Tibial nerve (tissue), 4 donors: Measurements from ENCODE around the gene IQCN. TPM values are rescaled to one million over a fixed set of nuclear protein-coding genes. Genes with fewer than 3 reads are reported as not detected.

Source experiments
- DNase-seq, 2 donors: peaks; one replicate each; pipeline ENCODE4 v3.0.0-alpha.2; 2019; ENCODE audit warnings: low spot score in 2 of 2
- H3K27ac ChIP-seq, 4 donors: fragments of 200-600 bp; sonication (generic) in 3 of 4; one replicate each; pipeline ENCODE4 v1.5.1; 2017 to 2019; ENCODE audit warnings: mild to moderate bottlenecking in 1 of 4
- H3K27me3 ChIP-seq, 2 donors: fragments of 200-600 bp; sonication (generic) in 1 of 2; one replicate each; pipeline versions ENCODE4 v1.5.1 to v1.6.0; 2017 to 2019
- H3K36me3 ChIP-seq, 3 donors: fragments of 200-600 bp; sonication (generic); one replicate each; pipeline ENCODE4 v1.5.1; 2018 to 2019
- H3K4me1 ChIP-seq, 4 donors: fragments of 200-600 bp; sonication (generic) in 3 of 4; one replicate each; pipeline ENCODE4 v1.5.1; 2017 to 2019
- H3K4me3 ChIP-seq, 4 donors: fragments of 200-600 bp; sonication (generic) in 3 of 4; one replicate each; pipeline ENCODE4 v1.5.1; 2017 to 2019; ENCODE audit warnings: mild to moderate bottlenecking in 1 of 4, moderate library complexity in 1 of 4
- H3K9me3 ChIP-seq, 4 donors: fragments of 200-600 bp; sonication (generic) in 3 of 4; one replicate each; pipeline ENCODE4 v1.5.1; 2017 to 2019
- EP300 ChIP-seq, 2 donors: sonication (generic); formaldehyde crosslinking; IDR thresholded peaks; one replicate each; pipeline ENCODE4 v1.6.1; 2017; ENCODE audit warnings: antibody characterized with exemption in 2 of 2, mild to moderate bottlenecking in 1 of 2
- POLR2A ChIP-seq, 2 donors: fragments of 450-650 bp; IDR thresholded peaks; one replicate each; pipeline ENCODE4 v1.6.1; 2017; ENCODE audit warnings: antibody characterized with exemption in 2 of 2, mild to moderate bottlenecking in 2 of 2, moderate library complexity in 2 of 2
- WGBS, 2 donors: methylation state at CpG; one replicate each; pipeline ENCODE4 v1.1.5; 2018; 5-methylcytosine and 5-hydroxymethylcytosine counted together
- total RNA-seq, 4 donors: library from RNA; depleted of rRNA; stranded (reverse); fragments of >200 nt; gene quantifications; one replicate each; pipeline ENCODE4 v1.1.0, GENCODE V29; 2016
- TF ChIP-seq, protein P1 (sequence below), 5 experiments: fragments of 200-600 bp in 3 of 5; fragments of 450-650 bp in 2 of 5; sonication (generic) in 3 of 5; IDR thresholded peaks; one replicate each; pipeline ENCODE4 v1.5.1; 2016 to 2019; ENCODE audit warnings: antibody characterized with exemption in 5 of 5, mild to moderate bottlenecking in 3 of 5, moderate library complexity in 2 of 5

Gene IQCN
- total RNA-seq, 4 donors from 2014 or later, result 2.3 to 11.4 (median 8.2) TPM

DNA sequence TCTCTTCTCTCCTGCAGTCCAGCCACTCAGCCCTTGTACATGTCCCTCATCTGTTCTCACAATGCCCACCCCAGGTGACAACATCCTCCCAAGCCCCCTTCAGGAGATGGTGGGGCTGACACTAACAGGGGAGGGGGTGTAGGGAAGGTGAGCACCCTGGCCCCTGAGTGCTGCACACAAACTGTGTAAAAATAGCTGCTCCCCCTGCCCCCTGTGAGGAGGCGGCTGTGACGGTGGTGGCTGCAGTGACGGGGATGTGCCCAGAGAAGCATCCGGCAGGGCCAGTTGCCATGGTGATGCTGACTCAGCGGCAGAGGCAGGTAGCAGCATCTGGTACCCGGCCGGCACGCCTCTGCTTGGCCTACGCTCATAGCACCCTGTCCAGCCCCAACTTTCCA is 20.2 kb upstream of the IQCN start:
- DNase-seq, result no peak
- peak overlapping the region; percentile 96 to 100 (median 98) for H3K27ac ChIP-seq
- H3K4me3 ChIP-seq, result no peak overlapping the region
- H3K27me3 ChIP-seq, result no peaks in the 10 kb centered on the region
- 56% methylated on average over 9 of the region's 9 CpGs; no CpG with 5 or more reads in 1 of the 2 donors for WGBS, 2 donors
- no peaks in the 10 kb centered on the region for H3K9me3 ChIP-seq
- no peaks in the 10 kb centered on the region for H3K36me3 ChIP-seq
- H3K4me1 ChIP-seq, result peaks cover 0 to 39% (median 24%) of the 10 kb centered on the region in 4 donors
- TF ChIP-seq, protein P1, sequence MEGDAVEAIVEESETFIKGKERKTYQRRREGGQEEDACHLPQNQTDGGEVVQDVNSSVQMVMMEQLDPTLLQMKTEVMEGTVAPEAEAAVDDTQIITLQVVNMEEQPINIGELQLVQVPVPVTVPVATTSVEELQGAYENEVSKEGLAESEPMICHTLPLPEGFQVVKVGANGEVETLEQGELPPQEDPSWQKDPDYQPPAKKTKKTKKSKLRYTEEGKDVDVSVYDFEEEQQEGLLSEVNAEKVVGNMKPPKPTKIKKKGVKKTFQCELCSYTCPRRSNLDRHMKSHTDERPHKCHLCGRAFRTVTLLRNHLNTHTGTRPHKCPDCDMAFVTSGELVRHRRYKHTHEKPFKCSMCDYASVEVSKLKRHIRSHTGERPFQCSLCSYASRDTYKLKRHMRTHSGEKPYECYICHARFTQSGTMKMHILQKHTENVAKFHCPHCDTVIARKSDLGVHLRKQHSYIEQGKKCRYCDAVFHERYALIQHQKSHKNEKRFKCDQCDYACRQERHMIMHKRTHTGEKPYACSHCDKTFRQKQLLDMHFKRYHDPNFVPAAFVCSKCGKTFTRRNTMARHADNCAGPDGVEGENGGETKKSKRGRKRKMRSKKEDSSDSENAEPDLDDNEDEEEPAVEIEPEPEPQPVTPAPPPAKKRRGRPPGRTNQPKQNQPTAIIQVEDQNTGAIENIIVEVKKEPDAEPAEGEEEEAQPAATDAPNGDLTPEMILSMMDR (IDR thresholded peaks at IDR 0.05), result no peak
- TF ChIP-seq EP300 (IDR thresholded peaks at IDR 0.05), result no peak
- no peak for TF ChIP-seq POLR2A (IDR thresholded peaks at IDR 0.05)

DNA sequence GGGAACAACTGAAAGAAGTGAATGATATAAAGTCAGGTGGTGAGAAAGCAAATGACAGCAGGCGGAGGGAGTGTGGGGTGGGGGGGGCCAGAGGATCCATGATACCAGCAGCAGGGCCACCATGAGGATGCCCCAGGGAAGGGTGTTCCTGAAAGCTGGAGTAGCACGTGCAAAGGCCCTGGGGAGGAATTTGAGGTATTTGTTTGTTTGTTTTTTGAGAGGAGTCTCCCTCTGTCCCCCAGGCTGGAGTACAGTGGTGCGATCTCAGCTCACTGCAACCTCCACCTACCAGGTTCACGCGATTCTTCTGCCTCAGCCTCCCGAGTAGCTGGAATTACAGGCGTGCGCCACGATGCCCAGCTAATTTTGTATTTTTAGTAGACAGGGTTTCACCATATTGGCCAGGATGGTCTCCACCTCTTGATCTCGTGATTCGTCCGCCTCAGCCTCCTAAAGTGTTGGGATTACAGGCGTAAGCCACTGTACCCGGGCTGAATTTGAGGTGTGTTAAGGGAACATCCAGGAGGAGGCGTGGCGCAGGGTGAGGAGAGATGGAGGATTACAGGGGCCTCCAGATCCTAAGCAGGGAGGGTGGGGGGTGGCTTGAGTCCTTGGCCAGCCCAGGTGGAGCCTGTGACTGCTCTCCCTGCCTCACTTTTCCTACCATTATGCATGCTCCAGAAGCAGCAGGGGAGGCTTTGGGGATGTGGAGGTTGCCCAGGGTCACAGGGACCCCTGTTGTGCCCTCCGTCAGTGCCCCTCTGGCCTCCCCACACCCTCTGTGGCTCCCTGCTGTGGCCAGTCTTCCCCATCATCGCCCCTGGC is 19.6 kb upstream of the IQCN start:
- Histone ChIP-seq H3K27ac (peak overlapping the region; percentile 96 to 100 (median 98)), H3K27me3 (no peaks in the 10 kb centered on the region), H3K4me1 (peaks cover 0 to 39% (median 24%) of the 10 kb centered on the region in 4 donors), H3K4me3 (peak overlapping the region in 1 of 4 donors; percentile 77), H3K9me3 (no peaks in the 10 kb centered on the region), H3K36me3 (no peaks in the 10 kb centered on the region)
- 50 to 60% methylated on average over 18 of the region's 18 CpGs for WGBS, 2 donors
- no peak for DNase-seq
- TF ChIP-seq EP300 (IDR thresholded peaks at IDR 0.05) (no peak), POLR2A (IDR thresholded peaks at IDR 0.05) (no peak)
- TF ChIP-seq, protein P1 (IDR thresholded peaks at IDR 0.05), result no peak

DNA sequence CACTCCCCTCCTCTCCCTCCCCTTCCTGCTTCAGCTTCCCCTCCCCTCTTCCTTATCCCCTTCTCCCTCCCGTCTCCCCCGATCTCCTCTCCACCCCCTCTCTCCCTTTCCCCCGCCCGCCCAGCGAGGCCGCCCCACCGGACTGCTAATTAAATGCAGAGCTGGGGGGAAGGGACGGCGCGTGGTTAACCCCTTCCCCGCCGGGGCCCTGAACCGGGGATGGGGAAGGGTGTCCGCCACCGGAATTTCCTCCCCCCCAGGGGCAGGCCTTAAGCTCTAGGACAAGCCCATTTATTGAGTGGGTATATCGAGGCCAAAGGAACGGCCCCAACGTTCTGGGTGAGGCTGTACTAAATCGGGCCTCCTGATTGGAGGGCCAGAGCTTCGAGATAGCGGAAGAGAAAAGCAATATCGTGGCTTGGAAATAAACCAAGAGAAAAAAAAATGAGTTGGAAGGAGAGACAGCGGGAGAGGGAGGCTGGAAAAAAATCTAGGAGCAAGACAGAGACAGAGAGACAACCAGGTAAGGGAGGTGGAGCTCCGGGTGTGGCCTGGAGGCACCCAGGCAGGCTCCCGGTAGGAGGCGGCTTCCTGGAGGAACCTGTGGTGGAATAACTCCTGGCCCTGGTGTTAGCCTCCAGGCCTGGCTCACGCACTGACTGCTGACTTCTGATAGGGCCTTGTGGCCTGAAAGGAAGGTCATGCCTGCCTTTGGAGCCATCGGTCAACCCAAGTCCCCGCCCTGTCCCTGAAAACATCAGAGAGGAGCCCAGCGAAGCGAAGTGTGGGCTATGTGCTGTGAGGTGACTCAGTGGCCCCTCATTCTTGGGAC is 18.8 kb upstream of the IQCN start:
- WGBS, 2 donors, result 5 to 6% methylated on average over 26 to 31 of the region's 31 CpGs
- peak overlapping the region; percentile 67 to 92 (median 74) for H3K4me3 ChIP-seq
- peak; percentile 74 to 83 for DNase-seq
- TF ChIP-seq POLR2A (IDR thresholded peaks at IDR 0.05) (peak in 1 of 2 donors; percentile 33), EP300 (IDR thresholded peaks at IDR 0.05) (no peak)
- TF ChIP-seq, protein P1 (IDR thresholded peaks at IDR 0.05), result no peak
- peak overlapping the region; percentile 96 to 100 (median 98) for H3K27ac ChIP-seq
- peaks cover 0 to 43% (median 24%) of the 10 kb centered on the region in 4 donors for H3K4me1 ChIP-seq
- no peaks in the 10 kb centered on the region for H3K27me3 ChIP-seq
- H3K36me3 ChIP-seq, result no peaks in the 10 kb centered on the region
- no peaks in the 10 kb centered on the region for H3K9me3 ChIP-seq

DNA sequence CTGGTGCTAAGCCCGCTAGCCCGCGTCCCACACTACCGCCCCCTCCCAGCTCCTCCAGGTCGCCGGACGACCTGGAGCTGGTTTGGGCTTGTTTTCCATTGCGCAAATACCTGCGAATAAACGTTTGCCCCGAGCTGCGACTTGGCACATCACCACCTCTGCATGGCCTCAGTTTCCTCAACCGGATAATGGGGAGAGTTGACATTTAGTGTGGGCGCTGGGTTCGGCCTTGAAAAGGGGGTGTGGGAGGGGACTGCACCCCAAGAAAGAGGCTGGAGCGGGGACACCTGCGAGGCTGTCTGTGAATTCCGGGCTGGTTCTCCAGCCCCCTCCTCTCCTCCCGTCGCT is 18.2 kb upstream of the IQCN start:
- DNase-seq, result no peak
- 0 to 1% methylated on average over 14 to 20 of the region's 20 CpGs for whole genome bisulfite sequencing, 2 donors

More for the DNA sequence above, 18.2 kb upstream of the IQCN start:
- H3K36me3 ChIP-seq, result no peaks in the 10 kb centered on the region
- H3K27ac ChIP-seq, result peak overlapping the region; percentile 96 to 100 (median 98)
- H3K4me3 ChIP-seq, result peak overlapping the region; percentile 67 to 92 (median 74)
- peaks cover 0 to 49% (median 24%) of the 10 kb centered on the region in 4 donors for H3K4me1 ChIP-seq
- no peaks in the 10 kb centered on the region for H3K27me3 ChIP-seq
- TF ChIP-seq, protein P1 (IDR thresholded peaks at IDR 0.05), result no peak
- TF ChIP-seq EP300 (IDR thresholded peaks at IDR 0.05), result peak in 1 of 2 donors; percentile 5
- no peaks in the 10 kb centered on the region for H3K9me3 ChIP-seq
